NCI-H69 (cell line): ENCODE measurements around the gene ACTA1.
A peak's percentile ranks its signal among the peaks of the same experiment; 100 is the strongest.
"Not testable (repeated sequence)": the region's sequence is repeated elsewhere in the genome, so short reads cannot be mapped to it uniquely, and the experiment has no call there.

ENCODE experiments used
- DNase-seq: peaks from one replicate; lab custom pipeline; 2025; lab: John Stamatoyannopoulos, UW

ACTA1 gene

GRCh38 chr1:229409616-229410369 lies 24.1 kb downstream of the ACTA1 start:
- DNase-seq: peak; percentile 81

DNA sequence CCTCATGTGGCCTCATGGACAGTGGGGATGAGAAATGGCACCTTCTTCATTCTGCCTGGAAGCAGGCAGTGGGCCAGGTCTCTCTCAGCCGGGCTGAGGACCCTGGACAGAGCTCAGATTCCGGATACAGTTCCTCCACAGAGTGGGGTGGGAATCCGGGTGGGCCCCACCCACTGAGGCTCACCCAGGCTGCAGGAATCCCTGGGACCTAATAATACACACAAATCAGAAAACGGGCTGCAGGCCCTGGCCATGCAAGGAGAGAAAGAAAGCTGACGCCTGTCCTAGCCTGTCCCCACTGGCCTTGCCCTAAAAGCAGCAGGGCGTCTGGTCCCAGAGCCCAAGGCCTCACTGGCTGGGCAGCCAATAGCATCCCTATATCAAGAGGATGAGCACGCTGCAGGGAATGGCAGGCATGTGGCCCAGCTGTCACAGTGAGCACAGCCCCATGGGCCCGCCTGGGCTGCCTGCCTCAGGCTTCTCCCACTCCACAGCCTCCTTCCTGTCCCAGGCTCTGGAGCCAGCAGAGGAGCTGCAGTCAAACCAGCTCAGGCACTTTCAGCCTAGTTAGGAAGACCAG lies 25.3 kb downstream of the ACTA1 start:
- DNase-seq: peak; percentile 70

GRCh38 chr1:229407206-229408026 lies 26.5 kb downstream of the ACTA1 start:
- DNase-seq: peak; percentile 11

DNA sequence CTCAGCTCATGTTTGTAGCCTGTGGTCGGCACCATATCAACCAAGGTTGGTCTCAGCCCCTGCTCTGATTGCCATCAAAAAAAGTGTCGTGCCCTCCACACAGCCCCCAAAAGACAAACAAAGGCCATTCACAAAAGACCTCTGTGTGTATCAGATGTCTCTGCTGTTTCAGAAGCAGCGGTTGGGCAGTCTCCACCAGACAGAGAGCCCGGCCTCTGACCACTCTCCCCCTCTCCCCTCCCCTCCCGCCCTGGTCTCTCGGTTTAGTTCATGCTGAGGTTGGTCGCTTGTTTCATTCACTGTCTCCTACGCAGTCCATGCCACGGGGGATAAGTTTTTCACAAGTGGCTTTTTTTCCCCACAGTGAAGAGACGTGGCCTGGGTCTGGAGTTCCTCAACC lies 27.1 kb downstream of the ACTA1 start:
- peak; percentile 24 for DNase-seq

DNA sequence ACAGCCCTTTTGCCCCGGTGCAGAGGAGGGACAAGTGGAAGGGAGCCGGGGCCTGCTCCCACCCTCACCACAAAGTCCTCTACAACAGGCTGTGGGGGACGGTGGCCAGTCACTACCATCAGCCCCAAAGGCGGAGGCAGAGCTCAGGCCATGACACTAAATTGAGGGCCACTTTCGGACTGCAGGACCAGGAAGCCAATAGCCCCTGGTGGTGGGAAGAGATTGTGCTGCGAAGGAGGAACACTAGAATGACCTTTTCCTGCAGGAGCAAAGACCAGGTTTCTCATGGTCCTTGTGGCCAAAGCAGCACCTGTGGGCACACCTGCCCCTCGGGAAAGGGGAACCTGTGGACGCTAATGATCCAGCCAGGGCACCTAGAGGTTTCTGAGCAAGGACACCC lies 30.3 kb downstream of the ACTA1 start:
- DNase-seq: no peak

- no peak for DNase-seq
These were observed 30.9 kb downstream of the ACTA1 start for GRCh38 chr1:229402993-229403392.

DNA sequence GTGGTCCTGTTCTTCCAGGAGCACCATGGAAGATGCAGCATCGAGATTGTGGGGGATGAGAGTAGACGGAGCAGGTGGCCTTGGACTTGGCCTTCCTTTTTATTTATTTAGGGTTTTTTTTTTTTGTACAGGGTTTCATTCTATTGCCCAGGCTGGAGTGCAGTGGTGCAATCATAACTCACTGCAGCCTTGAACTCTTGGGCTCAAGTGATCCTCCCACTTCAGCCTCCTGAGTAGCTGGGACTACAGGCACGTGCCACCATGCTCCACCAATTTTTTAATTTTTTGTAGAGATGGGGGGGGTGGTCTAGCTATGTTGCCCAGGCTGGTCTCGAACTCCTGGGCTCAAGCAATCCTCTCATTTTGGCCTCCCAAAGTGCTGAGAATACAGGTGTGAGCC lies 31.6 kb downstream of the ACTA1 start:
- DNase-seq: not testable (repeated sequence)

GRCh38 chr1:229397762-229398161 lies 36.1 kb downstream of the ACTA1 start:
- DNase-seq: no peak

- no peak for DNase-seq
These were observed 37.2 kb downstream of the ACTA1 start for GRCh38 chr1:229396585-229397206.

DNA sequence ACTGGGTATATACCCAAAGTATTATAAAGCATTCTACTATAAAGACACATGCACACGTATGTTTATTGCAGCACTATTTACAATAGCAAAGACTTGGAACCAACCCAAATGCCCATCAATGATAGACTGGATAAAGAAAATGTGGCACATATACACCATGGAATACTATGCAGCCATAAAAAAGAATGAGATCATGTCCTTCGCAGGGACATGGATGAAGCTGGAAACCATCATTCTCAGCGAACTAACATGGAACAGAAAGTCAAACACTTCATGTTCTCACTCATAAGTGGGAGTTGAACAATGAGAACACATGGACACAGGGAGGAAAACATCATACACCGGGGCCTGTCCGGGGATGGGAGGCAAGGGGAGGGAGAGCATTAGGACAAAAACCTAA lies 39.4 kb downstream of the ACTA1 start:
- not testable (repeated sequence) for DNase-seq

GRCh38 chr1:229392936-229393335 lies 41.0 kb downstream of the ACTA1 start:
- no peak for DNase-seq

DNA sequence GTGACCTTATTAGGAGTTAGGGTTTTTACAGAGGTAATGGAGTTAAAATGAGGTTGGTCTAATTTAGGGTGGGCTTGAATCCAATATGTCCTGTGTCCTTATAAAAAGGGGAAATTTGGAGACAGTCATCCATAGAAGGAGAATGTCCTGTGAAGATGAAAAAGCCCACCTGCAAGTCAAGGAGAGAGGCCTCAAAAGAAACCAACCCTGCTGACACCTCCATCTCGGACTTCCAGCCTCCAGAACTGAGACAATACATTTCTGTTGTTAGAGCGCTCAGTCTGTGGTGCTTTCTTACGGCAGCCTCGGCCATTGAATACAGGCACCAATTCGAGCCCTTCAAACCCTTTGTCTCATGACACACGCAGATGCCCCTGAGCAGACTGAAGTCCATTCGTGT lies 43.8 kb downstream of the ACTA1 start:
- no peak for DNase-seq

- no peak for DNase-seq
These were observed 44.9 kb downstream of the ACTA1 start for GRCh38 chr1:229388897-229389580.

GRCh38 chr1:229385853-229386456 lies 47.9 kb downstream of the ACTA1 start:
- no peak for DNase-seq

GRCh38 chr1:229384822-229385221 lies 49.1 kb downstream of the ACTA1 start:
- no peak for DNase-seq

DNA sequence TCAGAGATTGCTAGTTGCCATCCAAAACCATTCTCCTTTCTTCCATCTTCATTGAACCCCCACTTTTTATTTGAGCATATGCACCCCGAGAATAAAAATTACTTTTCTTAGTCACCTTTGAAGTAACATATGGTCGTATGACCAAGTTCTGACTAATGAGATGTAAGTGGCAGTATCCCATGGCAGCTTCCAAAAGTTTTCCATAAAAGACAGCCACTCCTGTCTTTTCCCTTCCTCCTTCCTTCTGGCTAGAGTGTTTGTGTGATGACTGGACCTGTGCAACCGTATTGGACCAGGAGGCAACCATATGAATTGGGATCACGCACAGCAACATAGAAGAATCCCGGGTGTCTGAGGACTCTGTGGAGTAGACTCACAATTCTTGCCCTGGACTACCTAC lies 49.9 kb downstream of the ACTA1 start:
- DNase-seq: no peak

DNA sequence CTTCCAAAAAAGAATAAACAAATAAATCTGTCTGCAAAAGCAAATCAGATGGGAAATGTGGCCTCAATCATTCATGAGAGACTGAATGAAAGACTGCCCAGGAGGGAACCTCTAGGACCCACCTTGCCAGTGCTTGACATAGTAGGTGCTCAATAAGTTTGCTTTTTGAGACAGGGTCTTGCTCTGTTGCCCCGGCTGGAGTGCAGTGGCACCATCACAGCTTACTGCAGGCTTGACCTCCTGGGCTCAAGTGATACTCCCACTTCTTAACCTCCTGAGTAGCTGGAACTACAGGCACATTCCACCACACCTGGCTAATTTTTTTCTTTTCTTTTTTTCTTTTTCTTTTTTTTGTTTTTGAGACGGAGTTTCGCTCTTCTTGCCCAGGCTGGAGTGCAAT lies 50.7 kb downstream of the ACTA1 start:
- no peak for DNase-seq
